Gastroesophageal sphincter (tissue), 4 donors: Measurements from ENCODE around the gene PDZD2. TPM values are rescaled to one million over a fixed set of nuclear protein-coding genes. Genes with fewer than 3 reads are reported as not detected.

Source experiments
- ATAC-seq: fragments of 150-250 bp; one replicate; pipeline ENCODE4 v1.9.1; 2016; ENCODE audit warnings: mild to moderate bottlenecking, moderate library complexity
- H3K27ac ChIP-seq, 4 donors: fragments of 200-600 bp; sonication (generic) in 3 of 4; 1 replicate in 3 of 4; 2 replicates in 1 of 4; pipeline ENCODE4 v1.5.1; 2016 to 2019
- H3K27me3 ChIP-seq: fragments of 200-600 bp; sonication (generic); one replicate; pipeline ENCODE4 v1.5.1; 2019
- H3K36me3 ChIP-seq, 2 donors: fragments of 200-600 bp; sonication (generic); one replicate each; pipeline ENCODE4 v1.5.1; 2019; ENCODE audit warnings: control low read depth in 1 of 2
- H3K4me1 ChIP-seq, 3 donors: fragments of 200-600 bp; sonication (generic); 1 replicate in 2 of 3; 2 replicates in 1 of 3; pipeline ENCODE4 v1.5.1; 2016 to 2019; ENCODE audit warnings: control low read depth in 2 of 3
- H3K4me3 ChIP-seq, 2 donors: fragments of 200-600 bp; sonication (generic); one replicate each; pipeline ENCODE4 v1.5.1; 2019; ENCODE audit warnings: mild to moderate bottlenecking in 1 of 2, moderate library complexity in 1 of 2
- H3K9me3 ChIP-seq, 3 donors: fragments of 200-600 bp; sonication (generic); one replicate each; pipeline ENCODE4 v1.5.1; 2017 to 2019; ENCODE audit warnings: control low read depth in 2 of 3
- EP300 ChIP-seq: sonication (generic); formaldehyde crosslinking; IDR thresholded peaks from one replicate; pipeline ENCODE4 v1.6.1; 2017; ENCODE audit warnings: antibody characterized with exemption, mild to moderate bottlenecking
- POLR2A ChIP-seq, 2 donors: fragments of 450-650 bp; IDR thresholded peaks; one replicate each; pipeline ENCODE4 v1.6.1; 2017; ENCODE audit warnings: antibody characterized with exemption in 2 of 2, mild to moderate bottlenecking in 2 of 2, moderate library complexity in 1 of 2
- POLR2AphosphoS5 ChIP-seq: sonication (generic); formaldehyde crosslinking; IDR thresholded peaks from one replicate; pipeline ENCODE4 v1.6.1; 2017; ENCODE audit warnings: antibody characterized with exemption
- WGBS, 2 donors: methylation state at CpG; one replicate each; pipeline ENCODE4 v1.1.5; 2018; ENCODE audit warnings: low coverage in 1 of 2; 5-methylcytosine and 5-hydroxymethylcytosine counted together
- total RNA-seq, 4 donors: library from RNA; depleted of rRNA; stranded (reverse); fragments of >200 nt; gene quantifications; one replicate each; pipeline ENCODE4 v1.1.0, GENCODE V29; 2016
- TF ChIP-seq, protein P1 (sequence below), 4 experiments: fragments of 200-600 bp in 2 of 4; fragments of 450-650 bp in 2 of 4; sonication (generic) in 1 of 4; IDR thresholded peaks; one replicate each; pipeline ENCODE4 v1.5.1; 2017 to 2019; ENCODE audit warnings: antibody characterized with exemption in 4 of 4, mild to moderate bottlenecking in 2 of 4, moderate library complexity in 2 of 4

The PDZD2 gene
- total RNA-seq, 4 donors from 2014 or later: 8.6 to 19.4 (median 14.0) TPM

- TF ChIP-seq POLR2AphosphoS5 (peak; percentile 23), POLR2A (IDR thresholded peaks at IDR 0.05) (no peak)
- ATAC-seq: no peak
- no peaks in the 10 kb centered on the region for H3K27me3 ChIP-seq
These were observed 349.2 kb downstream of the PDZD2 start for GRCh38 chr5:31987985-31988710.

DNA sequence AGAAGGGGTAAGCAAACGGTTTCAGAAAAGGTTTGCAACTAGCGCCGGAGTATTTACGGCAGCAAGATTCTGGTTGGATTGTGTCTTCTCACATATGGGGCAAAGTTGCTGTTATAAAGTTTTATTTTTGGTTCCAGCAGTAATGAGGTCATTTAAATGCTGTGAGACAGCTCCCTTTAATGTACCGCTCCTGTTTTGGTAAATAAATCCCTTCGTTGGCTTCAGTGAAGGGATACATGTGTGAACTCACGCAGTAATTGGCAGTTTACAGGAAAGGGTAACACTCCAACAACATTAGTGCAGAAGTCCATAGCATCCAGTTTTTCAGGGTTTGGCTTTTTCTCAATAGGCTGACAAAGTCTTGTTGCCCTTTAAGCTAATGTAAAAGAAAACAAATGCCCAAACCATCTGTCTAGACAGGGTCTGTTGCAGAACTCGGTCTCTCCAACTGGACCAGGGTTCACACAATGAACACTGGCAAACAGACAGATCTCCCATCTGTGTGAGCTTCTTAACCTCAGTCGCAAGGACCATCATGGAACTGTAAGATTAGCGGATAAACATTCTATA, 351.2 kb downstream of the PDZD2 start:
- H3K4me3 ChIP-seq: no peak overlapping the region
- no peaks in the 10 kb centered on the region for H3K27me3 ChIP-seq
- ATAC-seq: no peak
- no peaks in the 10 kb centered on the region for H3K36me3 ChIP-seq
- H3K27ac ChIP-seq: no peak overlapping the region
- H3K4me1 ChIP-seq: no peaks in the 10 kb centered on the region
- H3K9me3 ChIP-seq: no peaks in the 10 kb centered on the region
- WGBS, 2 donors: 77 to 80% methylated on average over 1 to 9 of the region's 10 CpGs
- TF ChIP-seq, protein P1, sequence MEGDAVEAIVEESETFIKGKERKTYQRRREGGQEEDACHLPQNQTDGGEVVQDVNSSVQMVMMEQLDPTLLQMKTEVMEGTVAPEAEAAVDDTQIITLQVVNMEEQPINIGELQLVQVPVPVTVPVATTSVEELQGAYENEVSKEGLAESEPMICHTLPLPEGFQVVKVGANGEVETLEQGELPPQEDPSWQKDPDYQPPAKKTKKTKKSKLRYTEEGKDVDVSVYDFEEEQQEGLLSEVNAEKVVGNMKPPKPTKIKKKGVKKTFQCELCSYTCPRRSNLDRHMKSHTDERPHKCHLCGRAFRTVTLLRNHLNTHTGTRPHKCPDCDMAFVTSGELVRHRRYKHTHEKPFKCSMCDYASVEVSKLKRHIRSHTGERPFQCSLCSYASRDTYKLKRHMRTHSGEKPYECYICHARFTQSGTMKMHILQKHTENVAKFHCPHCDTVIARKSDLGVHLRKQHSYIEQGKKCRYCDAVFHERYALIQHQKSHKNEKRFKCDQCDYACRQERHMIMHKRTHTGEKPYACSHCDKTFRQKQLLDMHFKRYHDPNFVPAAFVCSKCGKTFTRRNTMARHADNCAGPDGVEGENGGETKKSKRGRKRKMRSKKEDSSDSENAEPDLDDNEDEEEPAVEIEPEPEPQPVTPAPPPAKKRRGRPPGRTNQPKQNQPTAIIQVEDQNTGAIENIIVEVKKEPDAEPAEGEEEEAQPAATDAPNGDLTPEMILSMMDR (IDR thresholded peaks at IDR 0.05): no peak
- no peak for TF ChIP-seq POLR2AphosphoS5
- TF ChIP-seq EP300: no peak
- TF ChIP-seq POLR2A (IDR thresholded peaks at IDR 0.05): no peak

More at GRCh38 chr5:31987985-31988710, 349.2 kb downstream of the PDZD2 start:
- Histone ChIP-seq H3K27ac (no peak overlapping the region), H3K9me3 (no peaks in the 10 kb centered on the region), H3K4me3 (no peak overlapping the region), H3K4me1 (no peaks in the 10 kb centered on the region), H3K36me3 (no peaks in the 10 kb centered on the region)
- WGBS, 2 donors: 84 to 91% methylated on average over 6 to 7 of the region's 7 CpGs

DNA sequence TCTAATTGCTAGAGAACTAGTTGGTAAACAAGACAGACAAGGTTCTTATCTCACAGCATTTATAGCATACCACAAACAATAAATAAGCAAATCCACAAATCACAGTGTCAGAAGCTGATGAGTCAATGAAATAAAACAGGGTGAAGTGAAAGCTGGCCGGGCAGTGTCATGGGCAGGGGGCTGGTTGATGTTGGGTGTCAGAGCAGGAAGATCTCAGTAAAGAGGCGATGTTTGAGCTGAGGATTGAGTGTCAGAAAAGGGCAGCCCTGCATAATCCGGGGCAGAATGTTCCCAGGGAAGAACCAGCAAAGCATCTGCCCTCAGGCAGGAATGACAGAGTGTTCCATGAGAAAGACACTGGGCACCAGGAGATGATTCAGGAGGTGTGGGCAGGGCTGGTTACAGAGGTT, 351.8 kb downstream of the PDZD2 start:
- H3K9me3 ChIP-seq: no peaks in the 10 kb centered on the region
- no peaks in the 10 kb centered on the region for H3K4me1 ChIP-seq
- H3K27ac ChIP-seq: no peak overlapping the region
- TF ChIP-seq, protein P1 (IDR thresholded peaks at IDR 0.05): no peak
- no peak for TF ChIP-seq POLR2AphosphoS5
- WGBS, 2 donors: 82 to 86% methylated on average over 3 of the region's 3 CpGs
- no peaks in the 10 kb centered on the region for H3K27me3 ChIP-seq
- H3K4me3 ChIP-seq: no peak overlapping the region
- no peak for ATAC-seq
- H3K36me3 ChIP-seq: peaks cover 0 to 2% of the 10 kb centered on the region in 2 donors

DNA sequence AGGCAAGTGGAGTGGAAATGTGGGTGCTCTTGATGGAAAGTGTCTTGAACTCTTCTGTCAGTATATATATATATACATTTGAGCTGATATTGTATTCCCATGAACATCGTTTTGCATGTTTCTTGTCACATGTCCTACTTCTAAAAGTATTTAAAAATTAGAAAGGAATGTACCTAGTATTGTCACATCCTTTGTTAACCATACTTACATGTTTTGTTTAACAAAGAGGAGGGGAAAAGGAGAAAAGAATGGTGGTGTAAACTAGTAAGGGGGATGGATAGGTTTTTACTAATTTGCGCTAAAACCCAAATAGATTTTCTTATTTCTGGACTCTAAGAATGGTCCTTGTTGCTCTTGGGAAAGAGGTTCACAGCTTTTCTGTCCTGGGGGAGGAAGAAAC, 353.4 kb downstream of the PDZD2 start:
- Histone ChIP-seq H3K36me3 (peaks cover 0 to 4% of the 10 kb centered on the region in 2 donors), H3K27ac (no peak overlapping the region), H3K9me3 (no peaks in the 10 kb centered on the region), H3K4me3 (no peak overlapping the region), H3K4me1 (no peaks in the 10 kb centered on the region), H3K27me3 (no peaks in the 10 kb centered on the region)
- TF ChIP-seq POLR2AphosphoS5: no peak
- TF ChIP-seq EP300: no peak
- TF ChIP-seq POLR2A (IDR thresholded peaks at IDR 0.05): no peak
- TF ChIP-seq, protein P1 (IDR thresholded peaks at IDR 0.05): no peak
- 96 to 100% methylated on average over 1 to 2 of the region's 2 CpGs for WGBS, 2 donors
- no peak for ATAC-seq

GRCh38 chr5:31993165-31993961, 354.4 kb downstream of the PDZD2 start:
- Histone ChIP-seq H3K36me3 (peaks cover 0 to 4% of the 10 kb centered on the region in 2 donors), H3K27me3 (no peaks in the 10 kb centered on the region), H3K9me3 (no peaks in the 10 kb centered on the region), H3K27ac (no peak overlapping the region), H3K4me3 (no peak overlapping the region), H3K4me1 (no peaks in the 10 kb centered on the region)
- peak; percentile 39 for ATAC-seq
- TF ChIP-seq, protein P1 (IDR thresholded peaks at IDR 0.05): no peak
- TF ChIP-seq POLR2AphosphoS5: no peak
- no peak for TF ChIP-seq POLR2A (IDR thresholded peaks at IDR 0.05)
- no peak for TF ChIP-seq EP300
- 74 to 91% methylated on average over 6 of the region's 6 CpGs for WGBS, 2 donors
